Natural killer cell treated with Interleukin-12 subunit alpha and Interleukin-12 subunit beta and Interleukin-15 and Interleukin-18, amount 100 ng/mL, for 72 hours (primary cell): ENCODE results near the gene PTK6. TPM values are rescaled to one million over a fixed set of nuclear protein-coding genes. Genes with fewer than 3 reads are reported as not detected.
A peak's percentile ranks its signal among the peaks of the same experiment; 100 is the strongest.

Experiments used
- ATAC-seq, 2 donors: fragments of 150-1000 bp; cut with Tn5 transposase in 1 of 2; sonication (Bioruptor Pico), chemical (Tn5 transposase) in 1 of 2; 2 replicates each; pipeline ENCODE4 v1.10.0; 2021
- DNase-seq: peaks from one replicate; pipeline ENCODE4 v3.0.0; 2022; ENCODE audit warnings: low spot score
- H3K27ac Mint-ChIP-seq, 2 donors: 1 replicate in 1 of 2; 2 replicates in 1 of 2; pipeline ENCODE4 v1.8.0; 2022; ENCODE audit warnings: mixed read lengths in 2 of 2, mild to moderate bottlenecking in 1 of 2, moderate library complexity in 1 of 2
- H3K27me3 Mint-ChIP-seq, 2 donors: 1 replicate in 1 of 2; 2 replicates in 1 of 2; pipeline ENCODE4 v1.8.0; 2022; ENCODE audit warnings: mixed read lengths in 2 of 2
- H3K36me3 Mint-ChIP-seq: one replicate; pipeline ENCODE4 v1.8.0; 2022; ENCODE audit warnings: mixed read lengths
- H3K4me1 Mint-ChIP-seq, 2 donors: 1 replicate in 1 of 2; 2 replicates in 1 of 2; pipeline ENCODE4 v1.8.0; 2022; ENCODE audit warnings: low read depth in 2 of 2, mixed read lengths in 2 of 2, mild to moderate bottlenecking in 1 of 2
- H3K4me3 Mint-ChIP-seq: one replicate; pipeline ENCODE4 v1.8.0; 2022; ENCODE audit warnings: mixed read lengths
- H3K9me3 Mint-ChIP-seq: 2 replicates; pipeline ENCODE4 v1.8.0; 2022; ENCODE audit warnings: mixed read lengths
- total RNA-seq, 2 donors: library from RNA; stranded (reverse); gene quantifications; one replicate each; pipeline ENCODE4 v1.2.3, GENCODE V29; 2022

PTK6 gene
- total RNA-seq, 2 donors from 2014 or later = 0.19 TPM; not detected in 1

- no peak for ATAC-seq
- no peaks in the 10 kb centered on the region for H3K27me3 Mint-ChIP-seq
- peaks cover 6 to 12% of the 10 kb centered on the region in 2 donors for H3K4me1 Mint-ChIP-seq
- H3K9me3 Mint-ChIP-seq = no peaks in the 10 kb centered on the region
- no peak overlapping the region for H3K4me3 Mint-ChIP-seq
- H3K27ac Mint-ChIP-seq = no peak overlapping the region
- no peak for DNase-seq
- H3K36me3 Mint-ChIP-seq = peaks cover 5% of the 10 kb centered on the region
These were observed 18.6 kb upstream of the PTK6 start for GRCh38 chr20:63555661-63556381.

DNA sequence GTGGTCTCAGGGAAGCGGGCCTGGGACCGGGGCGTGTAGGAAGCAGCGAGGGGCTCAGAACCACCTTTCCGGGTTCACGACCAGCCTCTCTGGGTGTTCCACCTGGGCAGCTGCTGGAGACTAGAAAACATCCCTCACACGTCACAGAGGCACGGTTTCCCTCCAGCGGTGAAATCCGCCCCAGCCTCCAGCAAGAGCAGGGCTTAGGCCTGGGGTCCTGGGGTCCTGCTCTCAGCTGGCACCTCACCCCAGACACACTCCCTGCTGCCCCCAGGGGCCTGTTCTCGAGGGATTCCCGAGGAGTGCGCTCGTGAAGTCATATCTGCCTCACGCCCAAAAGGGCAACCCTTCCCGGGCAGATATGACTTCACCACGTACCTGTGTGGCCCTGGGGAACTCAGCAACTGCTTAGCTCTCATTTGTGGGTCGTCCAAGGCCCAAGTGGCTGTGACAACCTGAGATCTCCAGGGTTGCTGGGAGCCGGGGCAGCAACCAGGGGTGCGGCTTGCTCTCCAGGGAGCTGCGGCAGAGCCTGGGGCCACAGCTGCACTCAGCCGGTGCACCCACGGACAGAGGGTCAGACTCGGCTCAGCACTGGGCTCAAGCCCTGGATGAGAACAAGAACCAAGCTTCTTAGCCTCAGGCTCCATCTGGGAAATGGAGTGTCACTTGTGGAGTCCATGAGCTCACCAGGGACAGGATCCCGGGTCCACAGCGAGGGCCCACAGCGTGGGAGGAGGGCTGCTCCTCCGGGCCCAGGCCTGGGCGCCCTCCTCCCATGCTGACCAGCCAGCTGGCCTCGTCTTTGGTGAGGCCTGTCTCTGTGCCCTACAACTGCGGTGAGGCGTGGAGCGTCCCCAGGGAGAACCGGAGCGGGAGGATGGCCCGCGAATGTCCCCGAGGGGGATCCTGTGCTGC, 17.4 kb upstream of the PTK6 start:
- Mint-ChIP-seq H3K4me1 (peaks cover 6 to 10% of the 10 kb centered on the region in 2 donors), H3K27ac (no peak overlapping the region), H3K36me3 (no peaks in the 10 kb centered on the region), H3K9me3 (no peaks in the 10 kb centered on the region), H3K4me3 (no peak overlapping the region), H3K27me3 (no peaks in the 10 kb centered on the region)
- ATAC-seq (no peak), DNase-seq (no peak)

DNA sequence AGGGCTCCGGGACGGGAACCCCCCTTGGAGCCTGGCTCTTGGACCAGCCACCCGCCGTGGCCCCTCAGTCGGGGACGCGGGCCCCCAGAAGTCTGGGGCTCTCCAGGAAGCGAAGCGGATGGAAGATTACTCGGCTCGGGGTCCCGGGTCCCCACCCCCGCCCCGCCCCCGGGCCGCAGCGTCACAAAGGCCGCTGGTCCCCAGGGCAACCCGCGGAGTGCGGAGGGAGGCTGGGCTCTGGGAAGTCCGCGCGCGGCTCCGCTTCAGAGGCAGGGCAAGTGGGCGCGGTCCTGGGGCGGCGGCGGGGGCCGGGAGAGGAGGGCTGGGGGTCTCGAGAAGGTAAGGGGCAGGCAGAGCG, 16.7 kb upstream of the PTK6 start, which contains the start of gene FNDC11:
FNDC11 (plus strand) TSS at position 227 of the 358 bp plus-strand sequence. CDS start 1,505 bp downstream, outside the sequence.
- ATAC-seq (peak; percentile 27 to 58), DNase-seq (no peak)
- peak within 1 kb of the TSS; percentile 41 for H3K4me3 Mint-ChIP-seq
- H3K36me3 Mint-ChIP-seq = no peaks in the 10 kb centered on the region
- peak within 1 kb of the TSS; percentile 17 to 51 for H3K27ac Mint-ChIP-seq
- H3K27me3 Mint-ChIP-seq = peaks cover 0 to 4% of the 10 kb centered on the region in 2 donors
- no peaks in the 10 kb centered on the region for H3K9me3 Mint-ChIP-seq
- peaks cover 6 to 10% of the 10 kb centered on the region in 2 donors for H3K4me1 Mint-ChIP-seq

DNA sequence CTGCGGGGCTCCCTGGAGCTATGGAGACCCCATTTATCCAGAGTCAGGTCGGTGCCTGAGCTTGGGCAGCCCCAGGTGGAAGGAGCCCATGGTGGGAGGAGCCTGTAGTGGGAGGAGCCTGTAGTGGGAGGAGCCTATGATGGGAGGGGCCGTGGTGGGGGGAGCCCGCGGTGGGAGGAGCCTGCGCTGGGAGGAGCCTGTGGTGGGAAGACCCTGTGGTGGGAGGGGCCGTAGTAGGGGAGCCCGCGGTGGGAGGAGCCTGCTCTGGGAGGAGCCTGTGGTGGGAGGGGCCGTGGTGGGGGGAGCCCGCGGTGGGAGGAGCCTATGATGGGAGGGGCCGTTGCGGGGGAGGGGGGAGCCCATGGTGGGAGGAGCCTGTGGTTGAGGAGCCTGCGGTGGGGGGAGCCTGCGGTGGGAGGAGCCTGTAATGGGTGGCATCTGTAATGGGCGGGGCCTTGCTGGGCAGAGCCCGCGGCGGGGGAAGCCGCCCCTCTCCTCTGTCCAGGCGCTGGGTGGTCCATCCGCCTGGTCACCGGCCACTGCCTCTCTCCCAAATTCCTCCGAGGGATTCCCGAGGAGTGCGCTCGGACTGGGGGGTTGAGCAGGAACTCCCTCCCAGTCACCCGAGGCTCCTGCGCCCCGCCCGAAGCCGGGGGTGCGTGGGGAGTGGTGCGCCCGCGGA, 16.2 kb upstream of the PTK6 start:
- peak overlapping the region; percentile 41 for H3K4me3 Mint-ChIP-seq
- H3K36me3 Mint-ChIP-seq = no peaks in the 10 kb centered on the region
- DNase-seq (peak; percentile 89), ATAC-seq (peak; percentile 90 to 93)
- H3K27me3 Mint-ChIP-seq = peaks cover 0 to 7% of the 10 kb centered on the region in 2 donors
- peak overlapping the region; percentile 17 to 51 for H3K27ac Mint-ChIP-seq
- H3K9me3 Mint-ChIP-seq = no peaks in the 10 kb centered on the region
- peaks cover 6 to 10% of the 10 kb centered on the region in 2 donors for H3K4me1 Mint-ChIP-seq

- Mint-ChIP-seq H3K4me1 (peaks cover 6 to 10% of the 10 kb centered on the region in 2 donors), H3K36me3 (no peaks in the 10 kb centered on the region), H3K4me3 (peak overlapping the region; percentile 41), H3K27me3 (peaks cover 0 to 7% of the 10 kb centered on the region in 2 donors), H3K9me3 (no peaks in the 10 kb centered on the region), H3K27ac (peak overlapping the region; percentile 17 to 51)
- ATAC-seq = peak in 1 of 2 donors; percentile 54
- no peak for DNase-seq
These were observed 15.5 kb upstream of the PTK6 start for GRCh38 chr20:63552481-63553249.

GRCh38 chr20:63551068-63551467, 13.9 kb upstream of the PTK6 start:
- peaks cover 6 to 7% of the 10 kb centered on the region in 2 donors for H3K4me1 Mint-ChIP-seq
- no peak for ATAC-seq
- no peak overlapping the region for H3K4me3 Mint-ChIP-seq
- H3K9me3 Mint-ChIP-seq = no peaks in the 10 kb centered on the region
- peaks cover 0 to 9% of the 10 kb centered on the region in 2 donors for H3K27me3 Mint-ChIP-seq
- H3K27ac Mint-ChIP-seq = no peak overlapping the region
- no peaks in the 10 kb centered on the region for H3K36me3 Mint-ChIP-seq
- no peak for DNase-seq

GRCh38 chr20:63549679-63550282, 12.6 kb upstream of the PTK6 start:
- peaks cover 0 to 9% of the 10 kb centered on the region in 2 donors for H3K27me3 Mint-ChIP-seq
- H3K27ac Mint-ChIP-seq = no peak overlapping the region
- H3K4me1 Mint-ChIP-seq = peaks cover 6 to 7% of the 10 kb centered on the region in 2 donors
- H3K9me3 Mint-ChIP-seq = no peaks in the 10 kb centered on the region
- H3K36me3 Mint-ChIP-seq = no peaks in the 10 kb centered on the region
- H3K4me3 Mint-ChIP-seq = no peak overlapping the region
- DNase-seq = no peak
- ATAC-seq = no peak

DNA sequence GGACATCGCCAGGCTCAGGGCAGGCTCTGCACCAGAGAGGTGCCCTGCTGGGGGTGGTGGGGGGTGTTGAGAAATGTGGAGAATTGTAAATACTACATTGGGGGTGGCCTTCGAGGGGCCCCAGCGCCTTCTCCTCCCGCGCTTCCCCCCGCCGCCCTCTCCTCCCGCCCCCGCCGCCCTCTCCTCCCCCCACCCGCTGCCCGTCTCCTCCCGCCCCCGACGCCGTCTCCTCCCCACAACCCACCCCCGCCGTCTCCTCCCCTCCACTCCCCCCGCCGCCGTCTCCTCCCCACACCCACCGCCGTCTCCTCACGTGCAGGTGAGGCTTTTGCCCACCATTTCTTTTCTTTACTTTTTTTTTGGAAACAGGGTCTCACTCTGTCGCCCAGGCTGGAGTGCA, 11.8 kb upstream of the PTK6 start:
- Mint-ChIP-seq H3K27me3 (peaks cover under 1 to 9% of the 10 kb centered on the region in 2 donors), H3K27ac (no peak overlapping the region), H3K4me1 (peaks cover 6 to 7% of the 10 kb centered on the region in 2 donors), H3K9me3 (no peaks in the 10 kb centered on the region), H3K4me3 (no peak overlapping the region), H3K36me3 (no peaks in the 10 kb centered on the region)
- ATAC-seq (no peak), DNase-seq (no peak)

DNA sequence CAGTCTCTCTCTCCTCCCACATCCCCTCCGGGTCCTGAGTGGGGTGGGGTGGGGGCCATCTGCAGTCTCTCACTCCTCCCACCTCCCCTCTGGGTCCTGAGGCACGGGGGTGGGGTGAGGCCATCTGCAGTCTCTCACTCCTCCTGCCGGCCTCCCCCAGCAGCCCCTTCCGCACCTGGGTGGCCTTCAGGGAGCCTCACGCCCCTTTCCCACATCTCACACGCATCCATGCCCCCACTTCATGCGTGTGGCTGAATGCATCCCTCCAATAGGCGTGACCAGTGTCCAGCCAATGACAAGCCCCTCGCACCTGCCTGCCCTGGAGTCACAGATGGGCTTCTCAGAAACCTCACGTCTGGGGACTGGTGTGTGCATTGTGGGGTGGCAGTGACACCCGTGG, 11.4 kb upstream of the PTK6 start:
- H3K4me1 Mint-ChIP-seq = peaks cover 10% of the 10 kb centered on the region in 2 donors
- H3K9me3 Mint-ChIP-seq = no peaks in the 10 kb centered on the region
- H3K36me3 Mint-ChIP-seq = no peaks in the 10 kb centered on the region
- no peak overlapping the region for H3K4me3 Mint-ChIP-seq
- DNase-seq (no peak), ATAC-seq (no peak)
- no peak overlapping the region for H3K27ac Mint-ChIP-seq
- H3K27me3 Mint-ChIP-seq = peaks cover 5 to 9% of the 10 kb centered on the region in 2 donors

- H3K27me3 Mint-ChIP-seq = peaks cover 7 to 9% of the 10 kb centered on the region in 2 donors
- peaks cover 8 to 11% of the 10 kb centered on the region in 2 donors for H3K4me1 Mint-ChIP-seq
- no peak within 1 kb of the TSS for H3K27ac Mint-ChIP-seq
- H3K36me3 Mint-ChIP-seq = no peaks in the 10 kb centered on the region
- ATAC-seq = no peak
- H3K9me3 Mint-ChIP-seq = no peaks in the 10 kb centered on the region
- DNase-seq = no peak
- H3K4me3 Mint-ChIP-seq = no peak within 1 kb of the TSS
These were observed 10.7 kb upstream of the PTK6 start, which contains the start of gene SRMS for GRCh38 chr20:63547725-63548480. Gene SRMS (minus strand): TSS chr20:63547749. CDS start chr20:63547463, 286 bp downstream.

GRCh38 chr20:63546956-63547724, 10.0 kb upstream of the PTK6 start:
- H3K9me3 Mint-ChIP-seq = no peaks in the 10 kb centered on the region
- H3K36me3 Mint-ChIP-seq = no peaks in the 10 kb centered on the region
- no peak overlapping the region for H3K4me3 Mint-ChIP-seq
- DNase-seq (no peak), ATAC-seq (no peak)
- peaks cover 7 to 9% of the 10 kb centered on the region in 2 donors for H3K27me3 Mint-ChIP-seq
- no peak overlapping the region for H3K27ac Mint-ChIP-seq
- peaks cover 3 to 5% of the 10 kb centered on the region in 2 donors for H3K4me1 Mint-ChIP-seq
